ENCODE data around the gene ALDH1B1. TPM values are rescaled to one million over a fixed set of nuclear protein-coding genes. Genes with fewer than 3 reads are reported as not detected.
"Not testable (repeated sequence)": the region's sequence is repeated elsewhere in the genome, so short reads cannot be mapped to it uniquely, and the experiment has no call there.

Gene ALDH1B1
- polyA plus RNA-seq, 1 donor: 40.3 TPM

- no peak for DNase-seq
Measured at GRCh38 chr9:38384990-38385848, 7.3 kb upstream of the ALDH1B1 start.

GRCh38 chr9:38385896-38386295, 6.6 kb upstream of the ALDH1B1 start:
- no peak for DNase-seq

- DNase-seq: no peak
Measured at GRCh38 chr9:38386319-38386895, 6.1 kb upstream of the ALDH1B1 start.

GRCh38 chr9:38387066-38387465, 5.4 kb upstream of the ALDH1B1 start:
- no peak for DNase-seq

GRCh38 chr9:38387751-38388150, 4.8 kb upstream of the ALDH1B1 start:
- DNase-seq: no peak

- no peak for DNase-seq
Measured at GRCh38 chr9:38388283-38389223, 3.9 kb upstream of the ALDH1B1 start.

GRCh38 chr9:38389313-38389712, 3.2 kb upstream of the ALDH1B1 start:
- no peak for DNase-seq

- no peak for DNase-seq
Measured at GRCh38 chr9:38390442-38390841, 2.1 kb upstream of the ALDH1B1 start.

GRCh38 chr9:38390851-38391250, 1.7 kb upstream of the ALDH1B1 start:
- no peak for DNase-seq

- no peak for DNase-seq
Measured at GRCh38 chr9:38391278-38392118, 1.0 kb upstream of the ALDH1B1 start.

- DNase-seq: no peak
Measured at GRCh38 chr9:38393128-38393796, 760 bp downstream of the ALDH1B1 start.

- DNase-seq: no peak
Measured at GRCh38 chr9:38394416-38394815, 1.9 kb downstream of the ALDH1B1 start.

GRCh38 chr9:38395653-38396370, 3.3 kb downstream of the ALDH1B1 start:
- no peak for DNase-seq

- DNase-seq: no peak
Measured at GRCh38 chr9:38396371-38396671, 3.8 kb downstream of the ALDH1B1 start.

- not testable (repeated sequence) for DNase-seq
Measured at GRCh38 chr9:38399191-38399590, 6.7 kb downstream of the ALDH1B1 start.

GRCh38 chr9:38401994-38402393, 9.5 kb downstream of the ALDH1B1 start:
- no peak for DNase-seq

GRCh38 chr9:38404314-38404713, 11.8 kb downstream of the ALDH1B1 start:
- DNase-seq: no peak

- DNase-seq: no peak
Measured at GRCh38 chr9:38405785-38406184, 13.3 kb downstream of the ALDH1B1 start.

- DNase-seq: no peak
Measured at GRCh38 chr9:38406476-38407186, 14.1 kb downstream of the ALDH1B1 start.

GRCh38 chr9:38408719-38409118, 16.2 kb downstream of the ALDH1B1 start:
- DNase-seq: no peak

Data from left kidney (tissue), 2 donors.